RPMI7951 (cell line): ENCODE results near the gene PDE6D. TPM values are rescaled to one million over a fixed set of nuclear protein-coding genes. Genes with fewer than 3 reads are reported as not detected.
"Not testable (repeated sequence)": the region's sequence is repeated elsewhere in the genome, so short reads cannot be mapped to it uniquely, and the experiment has no call there.

Source experiments
- DNase-seq: peaks from one replicate; pipeline ENCODE4 v3.0.0-alpha.2; 2012; ENCODE audit warnings: low read depth
- total RNA-seq: library from RNA; depleted of rRNA; stranded (reverse); fragments of >200 nt; shearing (Covaris generic); gene quantifications from 2 replicates; pipeline ENCODE4 v1.2.3, GENCODE V29; 2014

The PDE6D gene
- total RNA-seq, 1 experiment from 2014 or later, result 77.3 TPM

DNA sequence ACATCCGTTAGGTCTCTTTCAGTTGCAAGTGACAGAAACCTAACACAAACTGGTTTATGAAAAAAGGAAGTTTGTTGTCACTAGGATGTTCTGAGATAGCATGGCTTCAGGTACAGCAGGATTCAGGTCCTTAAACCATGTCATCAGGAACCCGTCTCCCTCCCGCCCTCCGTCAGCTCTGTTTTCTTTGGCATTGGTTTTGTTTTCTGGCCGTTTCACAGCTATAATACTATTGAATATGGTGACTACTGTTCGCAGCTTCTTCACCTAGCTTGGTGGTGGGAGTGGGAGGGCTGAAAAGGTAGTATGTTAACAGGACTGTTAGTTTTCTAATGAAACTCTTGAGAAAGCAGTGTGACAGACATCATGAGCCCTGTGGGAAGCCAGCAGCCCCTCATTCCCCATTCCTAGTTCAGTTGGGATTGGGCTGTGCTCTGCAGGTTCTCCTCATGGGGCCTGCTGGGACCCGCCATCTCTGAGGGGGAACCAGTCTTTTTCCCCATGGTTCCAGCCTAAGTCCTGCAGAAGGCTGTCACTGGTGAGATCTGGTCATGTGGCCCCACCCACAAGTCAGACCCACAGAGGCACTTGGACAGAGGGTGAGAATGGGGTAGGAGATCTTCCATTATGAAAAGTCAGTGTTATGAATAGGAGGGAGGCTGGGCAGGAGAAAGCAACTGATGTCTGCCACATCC, 60.6 kb downstream of the PDE6D start:
- no peak for DNase-seq

DNA sequence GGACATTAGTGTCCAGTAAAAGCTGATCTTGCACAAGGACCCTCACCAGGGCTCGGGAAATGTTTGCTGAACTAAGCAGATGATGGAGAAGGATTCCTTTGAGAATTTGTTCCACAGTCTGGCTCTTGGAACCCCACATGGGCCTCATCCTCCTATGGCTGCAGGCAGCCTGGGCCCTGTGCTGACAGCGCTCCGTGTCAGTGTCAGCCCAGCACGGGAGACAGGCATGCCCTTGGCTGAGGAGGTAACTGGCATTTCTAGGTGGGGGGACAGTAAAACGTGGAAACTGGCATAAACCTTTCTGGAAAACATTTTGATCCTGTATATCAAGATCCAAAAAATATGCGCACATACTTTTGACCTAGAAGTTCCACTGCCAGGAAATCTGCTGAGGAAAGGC, 62.3 kb downstream of the PDE6D start:
- DNase-seq, result no peak

GRCh38 chr2:231717281-231718171, 63.6 kb downstream of the PDE6D start:
- peak; percentile 42 for DNase-seq

DNA sequence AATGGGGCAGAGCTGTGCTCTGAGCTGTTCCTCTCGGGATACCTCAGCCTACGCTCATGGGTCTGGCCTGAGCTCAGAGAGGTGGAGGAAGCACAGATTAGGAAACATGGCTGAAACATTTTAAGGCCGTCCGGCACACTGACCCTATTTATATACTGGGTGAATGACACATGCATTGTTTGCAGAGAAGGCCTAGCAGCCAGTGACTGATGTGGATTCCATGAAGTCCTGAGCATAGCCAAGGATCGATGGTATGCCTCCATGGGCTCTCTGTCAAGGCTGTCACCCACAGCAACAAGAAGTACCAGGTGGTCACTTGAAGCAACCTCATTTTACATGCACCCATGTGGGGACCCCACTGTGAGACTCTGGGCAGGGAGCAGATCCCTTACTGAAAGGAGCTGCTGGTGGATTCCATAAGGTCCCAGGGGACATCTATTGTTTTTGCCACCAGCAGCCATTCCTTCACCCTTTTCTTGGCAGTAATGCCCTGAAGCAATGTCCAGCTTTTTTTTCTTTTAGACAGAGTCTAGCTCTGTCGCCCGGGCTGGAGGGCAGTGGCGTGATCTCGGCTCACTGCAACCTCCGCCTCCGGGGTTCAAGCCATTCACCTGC, 64.3 kb downstream of the PDE6D start:
- peak; percentile 17 for DNase-seq

- peak; percentile 51 for DNase-seq
Measured at GRCh38 chr2:231715988-231716616, 65.0 kb downstream of the PDE6D start.

DNA sequence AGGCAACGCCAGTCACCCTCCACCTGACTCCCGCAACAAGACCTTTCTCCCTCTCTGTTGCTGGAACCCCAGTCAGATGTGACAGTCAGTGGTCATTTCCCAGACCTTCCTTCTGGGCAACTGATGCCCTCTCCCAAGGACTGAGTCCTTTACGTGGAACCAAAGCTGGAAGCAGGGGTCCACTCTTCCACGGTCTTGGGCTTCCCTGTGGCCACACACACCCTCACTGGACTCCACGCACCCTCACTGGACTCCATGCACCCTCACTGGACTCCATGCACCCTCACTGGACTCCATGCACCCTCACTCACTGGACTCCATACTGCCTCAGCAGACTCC, 65.6 kb downstream of the PDE6D start:
- no peak for DNase-seq

GRCh38 chr2:231714639-231715498, 66.2 kb downstream of the PDE6D start:
- peak; percentile 62 for DNase-seq

DNA sequence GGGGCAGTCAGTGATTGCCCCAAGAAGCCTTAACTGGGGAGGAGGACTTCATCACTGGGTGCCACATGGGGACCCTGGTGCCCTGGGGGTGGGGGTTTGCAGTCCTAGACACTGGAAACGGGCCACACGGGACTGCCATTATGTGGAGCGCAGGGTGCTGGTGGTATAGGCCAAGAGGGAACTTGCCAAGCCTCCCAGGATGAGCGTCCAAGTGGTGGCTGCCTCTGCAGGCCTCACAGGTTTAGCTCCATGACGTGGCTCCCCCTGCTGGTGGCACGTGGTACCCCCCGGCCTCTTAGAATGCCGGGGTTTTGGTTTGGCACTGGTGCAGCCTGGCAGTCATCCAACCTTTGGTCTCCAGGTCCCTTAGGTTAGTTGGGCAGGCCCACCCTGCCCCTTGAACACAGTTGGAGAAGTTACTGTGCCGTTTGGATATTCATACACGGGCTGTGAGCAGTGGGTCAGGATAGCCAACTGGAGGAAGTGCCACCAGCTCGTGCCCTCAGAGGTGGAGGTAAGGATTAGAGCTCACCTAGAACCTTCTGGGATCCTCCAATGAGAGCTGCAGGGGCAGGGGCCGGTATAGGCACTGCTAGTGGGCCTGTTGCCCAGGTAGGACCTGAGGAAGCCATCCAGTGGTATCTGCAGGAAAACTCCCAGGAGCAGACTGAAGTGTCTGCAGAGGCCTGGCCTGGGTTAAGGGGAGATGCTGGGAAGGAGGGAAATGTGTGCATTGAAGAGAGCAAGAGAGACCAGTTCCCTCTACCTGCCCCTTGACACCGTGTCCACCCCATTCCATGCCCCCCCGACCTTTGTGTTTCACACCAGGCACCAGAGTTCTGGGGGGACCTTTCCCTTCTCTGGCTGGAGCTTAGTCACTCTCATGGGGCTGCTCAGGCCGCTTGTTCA, 67.1 kb downstream of the PDE6D start:
- peak; percentile 87 for DNase-seq

GRCh38 chr2:231713406-231713729, 67.7 kb downstream of the PDE6D start:
- not testable (repeated sequence) for DNase-seq

DNA sequence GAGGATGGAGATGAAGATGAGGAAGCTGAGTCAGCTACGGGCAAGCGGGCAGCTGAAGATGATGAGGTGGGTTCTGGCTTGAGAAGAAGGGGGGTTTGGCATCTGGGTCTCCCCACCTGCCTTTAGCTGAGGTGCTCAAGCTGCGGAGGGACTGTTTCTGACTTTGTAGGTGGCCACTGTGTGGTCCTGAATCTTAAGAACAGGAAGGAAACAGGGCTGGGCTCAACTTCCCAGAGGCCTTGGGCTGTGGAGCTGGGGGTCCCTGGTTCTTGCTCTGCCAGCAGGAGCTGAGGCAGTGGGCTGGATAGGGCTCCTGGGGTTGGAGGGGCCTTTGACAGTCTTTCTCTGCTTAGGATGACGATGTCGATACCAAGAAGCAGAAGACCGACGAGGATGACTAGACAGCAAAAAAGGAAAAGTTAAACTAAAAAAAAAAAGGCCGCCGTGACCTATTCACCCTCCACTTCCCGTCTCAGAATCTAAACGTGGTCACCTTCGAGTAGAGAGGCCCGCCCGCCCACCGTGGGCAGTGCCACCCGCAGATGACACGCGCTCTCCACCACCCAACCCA, 68.5 kb downstream of the PDE6D start:
- DNase-seq, result not testable (repeated sequence)

- no peak for DNase-seq
Measured at GRCh38 chr2:231711677-231712450, 69.2 kb downstream of the PDE6D start.

- peak; percentile 28 for DNase-seq
Measured at GRCh38 chr2:231710799-231711676, 70.0 kb downstream of the PDE6D start.

- DNase-seq, result peak; percentile 84
Measured at GRCh38 chr2:231709981-231710798, 70.9 kb downstream of the PDE6D start.

DNA sequence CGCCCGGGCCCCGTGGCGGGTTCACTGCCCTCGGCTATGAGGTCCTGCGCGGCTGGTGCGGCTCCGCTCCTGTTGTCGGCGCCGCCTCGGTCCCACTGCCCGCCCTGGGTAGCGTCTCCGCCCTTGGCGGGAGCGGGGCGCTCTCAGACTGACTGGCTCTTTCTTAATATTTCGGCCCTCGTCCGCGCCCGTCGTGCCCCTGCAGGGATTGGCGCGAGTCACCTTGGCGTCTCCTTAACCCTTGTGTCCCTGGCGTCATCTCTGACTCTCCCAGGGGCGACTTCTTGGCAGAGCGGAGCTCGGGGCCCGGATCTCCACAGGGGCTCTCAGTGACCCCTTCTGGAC, 71.5 kb downstream of the PDE6D start:
- DNase-seq, result peak; percentile 34

- peak; percentile 48 for DNase-seq
Measured at GRCh38 chr2:231708773-231709635, 72.1 kb downstream of the PDE6D start.
